Mononuclear cell (primary cell): ENCODE data around the gene TMEM256. TPM values are rescaled to one million over a fixed set of nuclear protein-coding genes. Genes with fewer than 3 reads are reported as not detected.
"Not testable (repeated sequence)": the region's sequence is repeated elsewhere in the genome, so short reads cannot be mapped to it uniquely, and the experiment has no call there.

Experiments
- H3K27me3 ChIP-seq: 2 replicates; pipeline ENCODE4 v1.6.0; 2011; ENCODE audit warnings: low read length, control low read depth; ENCODE audit not compliant: insufficient read depth
- H3K4me1 ChIP-seq: 2 replicates; pipeline ENCODE4 v1.5.1; 2011; ENCODE audit warnings: mild to moderate bottlenecking, low read length, control low read depth; ENCODE audit not compliant: insufficient read depth
- H3K4me3 ChIP-seq: 2 replicates; pipeline ENCODE4 v1.5.1; 2011; ENCODE audit warnings: mild to moderate bottlenecking, low read length, moderate library complexity
- H3K9me3 ChIP-seq: 2 replicates; pipeline ENCODE4 v1.5.1; 2011; ENCODE audit warnings: low read depth, mild to moderate bottlenecking, control low read depth, low read length
- total RNA-seq: library from RNA; depleted of rRNA; stranded (reverse); fragments of >200 nt; gene quantifications from one replicate; pipeline ENCODE4 v1.2.3, GENCODE V29; 2012

TMEM256 gene
- total RNA-seq, 1 donor: 41.1 TPM

GRCh38 chr17:7388856-7389255 is 15.0 kb downstream of the TMEM256 start:
- no peaks in the 10 kb centered on the region for H3K9me3 ChIP-seq
- no peak overlapping the region for H3K4me3 ChIP-seq
- H3K4me1 ChIP-seq: peaks cover 26% of the 10 kb centered on the region
- H3K27me3 ChIP-seq: no peaks in the 10 kb centered on the region

- H3K27me3 ChIP-seq: peaks cover 32% of the 10 kb centered on the region
- H3K4me1 ChIP-seq: peaks cover 15% of the 10 kb centered on the region
- no peaks in the 10 kb centered on the region for H3K9me3 ChIP-seq
- peak overlapping the region; percentile 39 for H3K4me3 ChIP-seq
These were observed 19.3 kb downstream of the TMEM256 start for GRCh38 chr17:7384489-7385081.

DNA sequence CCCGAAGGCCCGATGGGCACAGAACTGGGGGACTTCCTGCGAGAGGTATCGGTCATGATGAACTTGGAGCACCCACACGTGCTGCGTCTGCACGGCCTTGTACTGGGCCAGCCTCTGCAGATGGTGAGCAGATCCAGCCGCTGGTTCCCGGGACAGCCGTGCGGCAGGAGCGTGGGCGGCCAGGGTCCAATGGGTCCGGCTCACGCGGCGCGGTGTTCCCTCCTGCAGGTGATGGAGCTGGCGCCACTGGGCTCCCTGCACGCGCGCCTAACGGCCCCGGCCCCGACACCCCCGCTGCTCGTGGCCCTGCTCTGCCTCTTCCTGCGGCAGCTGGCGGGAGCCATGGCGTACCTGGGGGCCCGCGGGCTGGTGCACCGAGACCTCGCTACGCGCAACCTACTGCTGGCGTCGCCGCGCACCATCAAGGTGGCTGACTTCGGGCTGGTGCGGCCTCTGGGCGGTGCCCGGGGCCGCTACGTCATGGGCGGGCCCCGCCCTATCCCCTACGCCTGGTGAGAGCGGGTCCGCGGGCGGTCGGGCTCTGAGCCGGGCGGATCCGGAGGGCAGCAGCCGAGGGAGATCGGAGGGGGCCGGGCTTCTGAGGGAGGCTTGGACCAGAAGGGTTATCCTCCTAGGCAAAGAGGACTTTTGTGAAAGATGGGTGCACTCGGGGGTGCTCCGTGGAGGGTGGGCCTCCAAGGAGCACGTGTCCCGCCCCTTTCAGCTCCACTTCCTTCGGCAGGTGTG is 20.0 kb downstream of the TMEM256 start:
- Histone ChIP-seq H3K9me3 (no peaks in the 10 kb centered on the region), H3K27me3 (peaks cover 38% of the 10 kb centered on the region), H3K4me3 (peak overlapping the region; percentile 39), H3K4me1 (peaks cover 15% of the 10 kb centered on the region)

DNA sequence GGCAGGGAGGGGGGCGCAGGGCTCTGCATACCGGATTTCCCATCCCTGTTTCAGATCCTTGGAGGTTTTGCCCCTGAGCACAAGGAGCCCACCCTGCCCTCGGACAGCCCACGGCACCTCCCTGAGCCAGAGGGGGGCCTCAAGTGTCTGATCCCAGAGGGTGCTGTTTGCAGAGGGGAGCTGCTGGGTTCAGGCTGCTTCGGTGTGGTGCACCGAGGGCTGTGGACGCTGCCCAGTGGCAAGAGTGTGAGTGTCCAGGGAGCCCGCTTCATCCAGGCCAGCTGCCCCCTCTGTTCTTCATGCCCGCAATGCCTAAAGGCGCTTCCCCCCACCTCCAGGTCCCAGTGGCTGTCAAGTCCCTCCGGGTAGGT is 20.5 kb downstream of the TMEM256 start:
- Histone ChIP-seq H3K9me3 (no peaks in the 10 kb centered on the region), H3K4me3 (no peak overlapping the region), H3K4me1 (peaks cover 15% of the 10 kb centered on the region), H3K27me3 (peaks cover 38% of the 10 kb centered on the region)

GRCh38 chr17:7382901-7383300 is 21.0 kb downstream of the TMEM256 start:
- Histone ChIP-seq H3K9me3 (no peaks in the 10 kb centered on the region), H3K4me3 (no peak overlapping the region), H3K27me3 (peaks cover 38% of the 10 kb centered on the region), H3K4me1 (peaks cover 15% of the 10 kb centered on the region)

DNA sequence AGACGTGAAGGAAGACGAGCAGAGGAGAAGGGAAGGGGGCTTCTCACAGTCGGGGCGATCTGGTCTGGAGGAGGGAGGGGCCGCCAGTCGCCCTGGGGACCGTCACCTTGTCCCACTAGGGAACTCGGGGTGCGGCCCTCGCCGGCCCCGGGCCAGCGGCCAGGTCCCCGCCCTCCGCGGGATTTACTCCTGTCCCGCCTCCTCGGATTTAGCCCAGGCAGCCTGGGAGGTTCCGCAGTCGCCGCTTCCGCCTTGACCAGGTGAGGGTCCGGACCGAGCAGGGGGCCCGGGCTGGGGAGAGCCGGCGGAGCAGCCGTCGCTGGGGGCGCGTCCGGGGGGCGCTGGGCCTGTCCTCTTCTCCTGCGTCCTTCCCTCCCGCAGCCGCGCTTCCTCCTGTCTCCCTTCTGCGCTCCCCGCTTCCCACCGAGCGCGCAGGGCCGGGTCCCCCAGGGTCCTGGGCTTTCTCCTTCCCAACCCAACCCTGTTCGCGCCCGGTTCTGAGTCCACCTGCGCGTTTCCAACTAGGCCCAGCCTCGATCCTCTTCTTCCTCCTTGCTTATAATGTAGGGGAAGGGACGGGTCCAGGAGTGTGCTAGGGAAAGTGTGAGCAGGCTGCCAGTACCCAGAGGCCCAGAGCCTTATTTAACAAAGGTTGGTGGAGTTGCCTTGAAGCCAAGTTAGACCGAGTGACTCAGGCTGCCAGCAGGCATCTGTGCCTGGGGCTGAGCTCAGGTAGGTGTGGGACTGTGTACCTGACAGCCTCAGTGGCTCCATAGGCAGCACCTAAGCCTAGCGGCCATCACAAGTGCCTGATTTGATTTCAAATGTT is 22.8 kb downstream of the TMEM256 start, which contains the start of gene TNK1:
TSS of gene TNK1 (plus strand) at position 235 of the 829 bp plus-strand sequence. CDS start 1,838 bp downstream, outside the sequence.
- Histone ChIP-seq H3K27me3 (peaks cover 38% of the 10 kb centered on the region), H3K4me1 (peaks cover 15% of the 10 kb centered on the region), H3K4me3 (no peak within 1 kb of the TSS)

DNA sequence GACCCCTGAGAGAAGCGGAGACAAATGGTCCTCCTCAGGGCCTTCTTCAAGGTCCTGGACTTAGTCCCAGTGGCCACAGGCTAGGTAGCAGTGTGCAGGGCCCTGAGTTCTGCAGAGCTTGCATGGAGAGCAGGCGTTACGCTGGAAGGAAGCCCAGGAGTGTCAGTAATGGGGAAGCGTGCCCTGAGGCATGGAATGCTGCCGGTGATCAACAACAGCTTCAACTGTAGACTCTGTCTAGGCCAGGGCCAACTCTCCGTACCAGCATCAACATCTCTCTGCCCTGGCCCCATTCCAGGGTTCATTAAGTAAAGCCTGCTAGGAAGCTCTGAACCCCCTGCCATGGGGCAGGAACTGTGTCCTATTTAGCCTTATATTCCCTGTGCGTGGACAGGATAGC is 23.6 kb downstream of the TMEM256 start:
- H3K4me3 ChIP-seq: no peak overlapping the region
- H3K27me3 ChIP-seq: peaks cover 38% of the 10 kb centered on the region
- H3K9me3 ChIP-seq: no peaks in the 10 kb centered on the region
- peaks cover 15% of the 10 kb centered on the region for H3K4me1 ChIP-seq

More for the DNA sequence above, 22.8 kb downstream of the TMEM256 start, which contains the start of gene TNK1:
- no peaks in the 10 kb centered on the region for H3K9me3 ChIP-seq

GRCh38 chr17:7379134-7379533 is 24.8 kb downstream of the TMEM256 start:
- H3K4me1 ChIP-seq: peaks cover 8% of the 10 kb centered on the region
- no peak overlapping the region for H3K4me3 ChIP-seq
- H3K9me3 ChIP-seq: no peaks in the 10 kb centered on the region
- peaks cover 38% of the 10 kb centered on the region for H3K27me3 ChIP-seq

DNA sequence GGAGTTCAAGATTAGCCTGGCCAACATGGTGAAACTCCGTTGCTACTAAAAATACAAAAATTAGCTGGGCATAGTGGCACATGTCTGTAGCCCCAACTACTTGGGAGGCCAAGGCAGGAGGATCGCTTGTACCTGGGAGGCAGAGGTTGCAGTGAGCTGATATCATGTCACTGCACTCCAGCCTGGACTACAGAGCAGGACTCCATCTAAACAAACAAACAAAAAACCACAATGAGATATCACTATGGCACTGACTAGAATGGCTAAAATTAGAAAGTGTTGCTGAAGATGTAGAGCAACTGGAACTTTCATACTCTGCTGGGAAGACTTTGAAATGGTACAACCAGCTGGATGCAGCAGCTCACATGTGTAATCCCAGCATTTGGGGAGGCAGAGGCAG is 29.5 kb downstream of the TMEM256 start:
- Histone ChIP-seq H3K4me1 (no peaks in the 10 kb centered on the region), H3K27me3 (peaks cover 4% of the 10 kb centered on the region), H3K9me3 (no peaks in the 10 kb centered on the region), H3K4me3 (no peak overlapping the region)

DNA sequence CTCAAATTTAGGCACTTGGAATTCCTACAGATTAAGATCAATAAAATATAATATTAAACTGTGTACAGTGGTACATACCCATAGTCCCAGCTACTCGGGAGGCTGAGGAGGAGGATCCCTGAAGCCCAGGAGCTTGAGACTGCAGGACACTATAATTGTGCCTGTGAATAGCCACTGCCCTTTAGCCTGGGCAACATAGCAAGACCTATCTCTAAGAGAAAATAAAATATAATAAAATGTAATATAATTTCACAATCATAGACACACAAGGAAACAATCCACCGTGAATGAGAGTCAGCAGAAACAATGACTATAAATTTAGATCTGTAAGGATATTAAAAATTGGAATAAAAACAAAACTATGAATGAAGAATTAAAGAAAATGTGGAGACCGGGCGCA is 33.0 kb downstream of the TMEM256 start:
- H3K4me1 ChIP-seq: no peaks in the 10 kb centered on the region
- H3K4me3 ChIP-seq: no peak overlapping the region
- no peaks in the 10 kb centered on the region for H3K9me3 ChIP-seq
- H3K27me3 ChIP-seq: no peaks in the 10 kb centered on the region

GRCh38 chr17:7369825-7370224 is 34.1 kb downstream of the TMEM256 start:
- no peaks in the 10 kb centered on the region for H3K9me3 ChIP-seq

GRCh38 chr17:7368599-7368994 is 35.3 kb downstream of the TMEM256 start:
- H3K27me3 ChIP-seq, H3K9me3 ChIP-seq, H3K4me3 ChIP-seq, H3K4me1 ChIP-seq: not testable (repeated sequence)

More at GRCh38 chr17:7369825-7370224, 34.1 kb downstream of the TMEM256 start:
- Histone ChIP-seq H3K27me3 (no peaks in the 10 kb centered on the region), H3K4me3 (no peak overlapping the region), H3K4me1 (no peaks in the 10 kb centered on the region)

DNA sequence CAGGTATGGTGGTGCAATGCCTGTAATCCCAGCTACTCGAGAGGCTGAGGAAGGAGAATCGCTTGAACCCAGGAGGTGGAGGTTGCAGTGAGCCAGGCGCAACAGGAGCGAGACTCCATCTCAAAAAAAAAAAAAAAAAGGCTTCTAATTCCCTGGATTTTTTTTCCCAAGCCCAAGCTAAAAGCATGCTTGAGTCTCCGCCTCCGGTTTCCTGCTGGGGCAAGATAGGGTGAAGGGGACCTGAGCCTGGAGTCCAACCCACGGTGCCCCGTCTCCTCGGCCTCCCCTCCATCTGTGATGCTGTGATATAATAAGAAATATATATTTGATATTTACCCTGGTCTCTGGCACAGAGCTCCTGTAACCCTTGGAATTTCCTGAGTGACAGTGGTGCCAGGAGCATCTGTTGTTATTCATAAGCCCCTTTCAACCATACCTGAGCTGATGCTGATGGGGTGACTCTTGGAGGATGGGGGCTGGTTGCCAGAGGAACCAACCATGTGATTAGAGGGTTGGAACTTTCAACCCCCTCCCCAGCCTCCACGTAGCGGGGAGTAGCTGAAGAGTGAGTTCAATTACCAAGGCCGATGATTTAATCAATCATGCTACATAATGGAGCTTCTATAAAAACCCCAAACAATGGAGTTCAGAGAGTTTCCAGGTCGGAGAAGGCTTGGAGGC is 35.8 kb downstream of the TMEM256 start:
- H3K4me3 ChIP-seq: no peak overlapping the region

DNA sequence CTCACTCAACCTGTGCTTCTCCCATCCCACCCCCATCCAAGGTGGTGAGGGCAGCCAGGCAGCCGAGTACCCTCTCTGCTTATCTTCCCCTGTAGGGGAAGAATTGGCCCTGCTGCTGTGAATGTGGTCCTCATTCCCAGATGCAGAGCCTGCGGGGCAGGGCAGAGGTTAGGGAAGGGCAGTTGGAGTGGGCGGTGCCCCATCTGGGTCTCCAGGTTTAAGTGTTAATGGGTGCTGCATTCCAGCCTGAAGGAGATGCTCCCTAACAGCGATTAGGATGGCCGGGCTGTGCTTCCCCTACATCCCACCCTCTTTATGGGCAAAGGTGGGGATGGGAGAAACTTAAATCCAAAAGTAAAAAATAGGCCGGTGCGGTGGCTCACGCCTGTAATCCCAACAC is 36.8 kb downstream of the TMEM256 start:
- Histone ChIP-seq H3K4me3 (no peak overlapping the region), H3K4me1 (no peaks in the 10 kb centered on the region), H3K9me3 (no peaks in the 10 kb centered on the region), H3K27me3 (no peaks in the 10 kb centered on the region)

More for the DNA sequence above, 35.8 kb downstream of the TMEM256 start:
- Histone ChIP-seq H3K9me3 (no peaks in the 10 kb centered on the region), H3K27me3 (no peaks in the 10 kb centered on the region), H3K4me1 (no peaks in the 10 kb centered on the region)

DNA sequence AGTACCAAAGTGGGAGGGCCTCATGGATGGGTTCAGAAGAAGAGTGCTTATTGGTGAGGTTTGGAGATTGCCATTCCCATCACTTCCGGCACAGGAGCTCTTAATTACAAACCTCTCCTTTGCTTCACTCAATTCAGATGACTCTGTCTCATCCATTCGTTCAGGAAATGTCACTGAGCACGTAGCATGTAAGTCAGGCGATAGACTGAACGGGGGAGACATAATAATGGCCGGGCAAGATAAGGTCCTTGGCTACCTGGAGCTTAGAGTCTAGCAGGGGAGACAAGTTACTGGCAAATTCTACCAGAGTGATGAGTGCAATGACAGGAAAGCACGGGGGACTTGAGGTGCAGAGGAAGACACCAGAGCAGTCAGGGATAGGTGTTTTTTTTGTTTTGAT is 37.9 kb downstream of the TMEM256 start:
- H3K9me3 ChIP-seq, H3K4me3 ChIP-seq, H3K4me1 ChIP-seq, H3K27me3 ChIP-seq: not testable (repeated sequence)
